Stomach (tissue), 9 donors: ENCODE data around the gene SPATC1L. TPM values are rescaled to one million over a fixed set of nuclear protein-coding genes. Genes with fewer than 3 reads are reported as not detected.
A peak's percentile ranks its signal among the peaks of the same experiment; 100 is the strongest.

ENCODE experiments used
- DNase-seq, 2 donors: peaks; one replicate each; pipeline versions ENCODE4 v3.0.0 to v3.0.0-alpha.2; 2013 to 2019
- H3K27ac ChIP-seq, 5 donors: fragments of 200-600 bp in 4 of 5; sonication (generic) in 4 of 5; one replicate each; pipeline ENCODE4 v1.5.1; 2013 to 2019; ENCODE audit warnings: mild to moderate bottlenecking in 1 of 5, moderate library complexity in 1 of 5
- H3K27me3 ChIP-seq, 3 donors: fragments of 200-600 bp; sonication (generic); one replicate each; pipeline ENCODE4 v1.5.1; 2017 to 2019; ENCODE audit warnings: mixed run types in 1 of 3
- H3K36me3 ChIP-seq, 4 donors: fragments of 200-600 bp; sonication (generic); 1 replicate in 3 of 4; 2 replicates in 1 of 4; pipeline ENCODE4 v1.5.1; 2016 to 2019
- H3K4me1 ChIP-seq, 4 donors: fragments of 200-600 bp; sonication (generic); one replicate each; pipeline ENCODE4 v1.5.1; 2016 to 2019
- H3K4me3 ChIP-seq, 4 donors: fragments of 200-600 bp; sonication (generic) in 3 of 4; one replicate each; pipeline ENCODE4 v1.5.1; 2016 to 2019; ENCODE audit warnings: mild to moderate bottlenecking in 1 of 4
- H3K9me3 ChIP-seq, 4 donors: fragments of 200-600 bp; sonication (generic); one replicate each; pipeline ENCODE4 v1.5.1; 2016 to 2019
- EP300 ChIP-seq: sonication (generic); formaldehyde crosslinking; IDR thresholded peaks from one replicate; pipeline ENCODE4 v1.6.1; 2017; ENCODE audit warnings: antibody characterized with exemption
- POLR2A ChIP-seq, 4 donors: fragments of 450-650 bp; IDR thresholded peaks; one replicate each; pipeline ENCODE4 v1.6.1; 2016; ENCODE audit warnings: antibody characterized with exemption in 4 of 4, control low read depth in 2 of 4, mild to moderate bottlenecking in 1 of 4, moderate library complexity in 1 of 4
- POLR2AphosphoS5 ChIP-seq, 3 donors: sonication (generic); formaldehyde crosslinking; IDR thresholded peaks; one replicate each; pipeline ENCODE4 v1.6.1; 2016; ENCODE audit warnings: antibody characterized with exemption in 3 of 3
- WGBS, 5 donors: extraction: QIAGEN DNeasy Blood & Tissue Kit in 3 of 5; methylation state at CpG; one replicate each; pipeline versions ENCODE4 v1.1.5 to v1.1.7; 2013 to 2018; 5-methylcytosine and 5-hydroxymethylcytosine counted together
- intact Hi-C: fragments of 100-400 bp; cut with DNase I; formaldehyde crosslinking; loops from one replicate; pipeline ENCODE4 v1.15.1; 2023; ENCODE audit warnings: low total_unique reads
- polyA plus RNA-seq, 3 donors: library from polyadenylated mRNA; stranded (reverse); fragments of 200-250 nt; gene quantifications; one replicate each; pipeline ENCODE4 v1.2.3, GENCODE V29; 2013
- total RNA-seq, 5 donors: library from RNA; depleted of rRNA; stranded (reverse); fragments of >200 nt; gene quantifications; one replicate each; pipeline versions ENCODE4 v1.1.0 to v1.2.3, GENCODE V29; 2014 to 2016
- TF ChIP-seq, protein P1 (sequence below), 7 experiments: fragments of 450-650 bp in 4 of 7; fragments of 200-600 bp in 3 of 7; sonication (generic) in 3 of 7; IDR thresholded peaks; one replicate each; pipeline ENCODE4 v1.5.1; 2016 to 2019; ENCODE audit warnings: antibody characterized with exemption in 7 of 7, control low read depth in 2 of 7, mild to moderate bottlenecking in 1 of 7
- donor health status: healthy with polysubstance abuse.
- donor health status: Bipolar disorder and iron deficiency.
- donor health status: healthy.

Gene SPATC1L
- total and polyA plus RNA-seq, 8 donors = 0.72 to 26.4 (median 12.5) TPM; not detected in 1

- Histone ChIP-seq H3K4me3 (no peak overlapping the region), H3K36me3 (peaks cover 46 to 78% (median 73%) of the 10 kb centered on the region in 4 donors), H3K4me1 (peaks cover 0 to 22% (median 10%) of the 10 kb centered on the region in 4 donors), H3K27ac (no peak overlapping the region), H3K27me3 (no peaks in the 10 kb centered on the region), H3K9me3 (no peaks in the 10 kb centered on the region)
- TF ChIP-seq, protein P1, sequence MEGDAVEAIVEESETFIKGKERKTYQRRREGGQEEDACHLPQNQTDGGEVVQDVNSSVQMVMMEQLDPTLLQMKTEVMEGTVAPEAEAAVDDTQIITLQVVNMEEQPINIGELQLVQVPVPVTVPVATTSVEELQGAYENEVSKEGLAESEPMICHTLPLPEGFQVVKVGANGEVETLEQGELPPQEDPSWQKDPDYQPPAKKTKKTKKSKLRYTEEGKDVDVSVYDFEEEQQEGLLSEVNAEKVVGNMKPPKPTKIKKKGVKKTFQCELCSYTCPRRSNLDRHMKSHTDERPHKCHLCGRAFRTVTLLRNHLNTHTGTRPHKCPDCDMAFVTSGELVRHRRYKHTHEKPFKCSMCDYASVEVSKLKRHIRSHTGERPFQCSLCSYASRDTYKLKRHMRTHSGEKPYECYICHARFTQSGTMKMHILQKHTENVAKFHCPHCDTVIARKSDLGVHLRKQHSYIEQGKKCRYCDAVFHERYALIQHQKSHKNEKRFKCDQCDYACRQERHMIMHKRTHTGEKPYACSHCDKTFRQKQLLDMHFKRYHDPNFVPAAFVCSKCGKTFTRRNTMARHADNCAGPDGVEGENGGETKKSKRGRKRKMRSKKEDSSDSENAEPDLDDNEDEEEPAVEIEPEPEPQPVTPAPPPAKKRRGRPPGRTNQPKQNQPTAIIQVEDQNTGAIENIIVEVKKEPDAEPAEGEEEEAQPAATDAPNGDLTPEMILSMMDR (IDR thresholded peaks at IDR 0.05) = no peak
- TF ChIP-seq EP300 (no peak), POLR2A (IDR thresholded peaks at IDR 0.05) (no peak), POLR2AphosphoS5 (IDR thresholded peaks at IDR 0.05) (no peak)
- DNase-seq = peak; percentile 1 to 15
- 95 to 96% (median 96%) methylated on average over 11 to 20 of the region's 20 CpGs for WGBS, 5 donors
- intact Hi-C loops = no loop called here
These were observed 7.7 kb upstream of the SPATC1L start for GRCh38 chr21:46191686-46192575.

DNA sequence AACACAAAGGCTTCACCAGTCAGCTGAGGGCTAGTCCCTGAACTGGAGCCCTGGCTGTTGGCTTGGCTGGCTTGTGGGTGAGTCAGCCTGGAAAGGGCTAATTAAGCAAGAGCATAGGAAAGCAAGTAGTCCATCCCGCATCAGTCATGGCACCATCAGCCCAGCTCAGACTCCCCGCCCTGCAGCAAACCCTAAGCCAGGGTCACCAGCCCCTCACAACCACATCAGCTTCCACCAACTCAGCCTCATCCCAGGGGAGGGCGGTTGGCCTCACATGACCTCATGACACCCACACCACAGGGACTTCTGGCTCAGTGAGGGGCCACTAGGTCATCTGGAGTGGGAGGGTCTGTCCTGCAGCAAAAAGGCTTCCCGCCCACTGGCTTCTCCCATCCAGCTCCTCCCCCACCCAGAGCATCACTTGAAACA is 7.0 kb upstream of the SPATC1L start:
- intact Hi-C loops = no loop called here
- Histone ChIP-seq H3K27ac (peak overlapping the region in 1 of 5 donors; percentile 46), H3K36me3 (peaks cover 40 to 72% (median 66%) of the 10 kb centered on the region in 4 donors), H3K27me3 (no peaks in the 10 kb centered on the region), H3K4me1 (peaks cover 0 to 22% (median 10%) of the 10 kb centered on the region in 4 donors), H3K4me3 (no peak overlapping the region), H3K9me3 (no peaks in the 10 kb centered on the region)
- TF ChIP-seq POLR2AphosphoS5 (IDR thresholded peaks at IDR 0.05) (no peak), POLR2A (IDR thresholded peaks at IDR 0.05) (no peak), EP300 (no peak)
- TF ChIP-seq, protein P1 (IDR thresholded peaks at IDR 0.05) = no peak
- peak; percentile 1 to 21 for DNase-seq
- 88 to 96% (median 91%) methylated on average over 4 of the region's 4 CpGs for WGBS, 5 donors

- Histone ChIP-seq H3K4me1 (peaks cover 0 to 22% (median 10%) of the 10 kb centered on the region in 4 donors), H3K4me3 (no peak overlapping the region), H3K36me3 (peaks cover 34 to 65% (median 59%) of the 10 kb centered on the region in 4 donors), H3K27me3 (no peaks in the 10 kb centered on the region), H3K9me3 (no peaks in the 10 kb centered on the region), H3K27ac (peak overlapping the region in 2 of 5 donors; percentile 20 to 46)
- DNase-seq = peak in 1 of 2 donors; percentile 0
- 88 to 98% (median 89%) methylated on average over 8 to 15 of the region's 15 CpGs for WGBS, 5 donors
- TF ChIP-seq POLR2AphosphoS5 (IDR thresholded peaks at IDR 0.05) (no peak), EP300 (no peak), POLR2A (IDR thresholded peaks at IDR 0.05) (no peak)
- TF ChIP-seq, protein P1 (IDR thresholded peaks at IDR 0.05) = no peak
- intact Hi-C loops = no loop called here
These were observed 6.4 kb upstream of the SPATC1L start for GRCh38 chr21:46190491-46191131.

DNA sequence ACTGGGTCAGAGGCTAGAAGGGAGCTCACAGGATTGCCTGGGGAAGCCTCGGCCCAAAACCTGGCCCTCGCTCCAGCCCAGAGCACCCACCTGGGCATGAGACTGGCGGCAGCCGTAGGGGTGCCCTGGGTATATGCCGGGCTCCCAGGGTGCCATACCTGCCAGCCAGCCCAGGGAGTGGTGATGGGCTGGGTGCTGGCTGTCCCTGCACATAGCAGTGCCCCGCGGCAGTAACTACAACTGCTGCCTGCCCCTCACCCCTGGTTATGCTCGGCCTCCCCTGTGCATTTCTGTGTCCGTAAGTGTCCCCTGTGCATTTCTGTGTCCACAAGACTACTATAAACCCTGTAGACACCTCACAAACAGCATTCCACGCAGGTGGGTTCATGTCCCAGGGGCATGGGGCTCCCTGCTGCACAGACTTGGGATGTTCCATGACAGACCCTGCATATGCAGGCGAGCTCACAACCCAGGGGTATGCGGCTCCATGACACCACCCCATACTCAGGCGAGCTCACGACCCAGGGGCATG is 5.8 kb upstream of the SPATC1L start:
- WGBS, 5 donors = 94 to 98% (median 96%) methylated on average over 6 to 14 of the region's 14 CpGs
- DNase-seq = no peak
- peak overlapping the region in 2 of 5 donors; percentile 37 to 67 for H3K27ac ChIP-seq

More for the DNA sequence above, 5.8 kb upstream of the SPATC1L start:
- peaks cover 0 to 27% (median 10%) of the 10 kb centered on the region in 4 donors for H3K4me1 ChIP-seq
- H3K9me3 ChIP-seq = no peaks in the 10 kb centered on the region
- H3K27me3 ChIP-seq = peaks cover 0 to under 1% (median 0%) of the 10 kb centered on the region in 3 donors
- no peak overlapping the region for H3K4me3 ChIP-seq
- intact Hi-C loops = no loop called here
- TF ChIP-seq POLR2A (IDR thresholded peaks at IDR 0.05) (no peak), POLR2AphosphoS5 (IDR thresholded peaks at IDR 0.05) (no peak), EP300 (no peak)
- TF ChIP-seq, protein P1 (IDR thresholded peaks at IDR 0.05) = no peak
- peaks cover 29 to 59% (median 54%) of the 10 kb centered on the region in 4 donors for H3K36me3 ChIP-seq
